Chondrocyte (in vitro differentiated cells): ENCODE data around the gene NPNT. TPM values are rescaled to one million over a fixed set of nuclear protein-coding genes. Genes with fewer than 3 reads are reported as not detected.

Experiments used
- DNase-seq: peaks from one replicate; pipeline ENCODE4 v3.0.0; 2021; ENCODE audit warnings: mixed read lengths, low spot score
- H3K27ac Mint-ChIP-seq: one replicate; pipeline ENCODE4 v1.8.0; 2021; ENCODE audit warnings: mild to moderate bottlenecking, moderate library complexity, mixed read lengths; ENCODE audit not compliant: unreplicated experiment
- H3K27me3 Mint-ChIP-seq: 2 replicates; pipeline ENCODE4 v1.8.0; 2021; ENCODE audit warnings: low read depth, mixed read lengths
- H3K36me3 Mint-ChIP-seq: 2 replicates; pipeline ENCODE4 v1.8.0; 2021; ENCODE audit warnings: low read depth, mixed read lengths
- H3K4me1 Mint-ChIP-seq: 2 replicates; pipeline ENCODE4 v1.8.0; 2021; ENCODE audit warnings: low read depth, mild to moderate bottlenecking, mixed read lengths
- H3K4me3 Mint-ChIP-seq: one replicate; pipeline ENCODE4 v1.8.0; 2021; ENCODE audit warnings: mild to moderate bottlenecking, moderate library complexity, mixed read lengths; ENCODE audit not compliant: unreplicated experiment
- H3K9me3 Mint-ChIP-seq: 2 replicates; pipeline ENCODE4 v1.8.0; 2021; ENCODE audit warnings: low read depth, mixed read lengths
- CTCF ChIP-seq: fragments of 200-600 bp; sonication (generic); IDR thresholded peaks from 2 replicates; pipeline ENCODE4 v1.5.0; 2021; ENCODE audit warnings: antibody characterized with exemption, mild to moderate bottlenecking, moderate library complexity
- total RNA-seq: library from RNA; stranded (reverse); gene quantifications from 3 replicates; pipeline ENCODE4 v1.2.1, GENCODE V29; 2021

NPNT gene
- total RNA-seq, 1 donor from 2014 or later = 2.8 TPM

- peaks cover 11% of the 10 kb centered on the region for H3K9me3 Mint-ChIP-seq
- H3K27me3 Mint-ChIP-seq = peaks cover 2% of the 10 kb centered on the region
- DNase-seq = no peak
- TF ChIP-seq CTCF = no peak
- H3K27ac Mint-ChIP-seq = no peak overlapping the region
- H3K4me1 Mint-ChIP-seq = peaks cover 19% of the 10 kb centered on the region
- H3K4me3 Mint-ChIP-seq = no peak overlapping the region
- H3K36me3 Mint-ChIP-seq = peaks cover 6% of the 10 kb centered on the region
Observed at GRCh38 chr4:105946771-105947170, 51.5 kb downstream of the NPNT start.

- Mint-ChIP-seq H3K27me3 (peaks cover 10% of the 10 kb centered on the region), H3K9me3 (peaks cover 6% of the 10 kb centered on the region), H3K27ac (no peak overlapping the region), H3K36me3 (peaks cover 6% of the 10 kb centered on the region), H3K4me1 (peaks cover 2% of the 10 kb centered on the region), H3K4me3 (no peak overlapping the region)
- TF ChIP-seq CTCF = no peak
- DNase-seq = no peak
Observed at GRCh38 chr4:105950701-105951100, 55.4 kb downstream of the NPNT start.

GRCh38 chr4:105951198-105951597 lies 55.9 kb downstream of the NPNT start:
- Mint-ChIP-seq H3K4me3 (no peak overlapping the region), H3K27me3 (peaks cover 10% of the 10 kb centered on the region), H3K27ac (no peak overlapping the region), H3K4me1 (peaks cover 5% of the 10 kb centered on the region), H3K36me3 (peaks cover 6% of the 10 kb centered on the region), H3K9me3 (peaks cover 6% of the 10 kb centered on the region)
- no peak for TF ChIP-seq CTCF
- no peak for DNase-seq

- Mint-ChIP-seq H3K4me1 (peaks cover 17% of the 10 kb centered on the region), H3K27me3 (peaks cover 10% of the 10 kb centered on the region), H3K9me3 (no peaks in the 10 kb centered on the region), H3K36me3 (no peaks in the 10 kb centered on the region), H3K4me3 (no peak overlapping the region), H3K27ac (peak overlapping the region; percentile 27)
- no peak for TF ChIP-seq CTCF
- DNase-seq = no peak
Observed at GRCh38 chr4:105952591-105952990, 57.3 kb downstream of the NPNT start.

GRCh38 chr4:105956569-105956968 lies 61.3 kb downstream of the NPNT start:
- no peak for TF ChIP-seq CTCF
- Mint-ChIP-seq H3K4me1 (peaks cover 19% of the 10 kb centered on the region), H3K4me3 (no peak overlapping the region), H3K9me3 (no peaks in the 10 kb centered on the region), H3K27ac (no peak overlapping the region), H3K36me3 (no peaks in the 10 kb centered on the region), H3K27me3 (peaks cover 8% of the 10 kb centered on the region)
- no peak for DNase-seq
